NCI-H2196 treated with DMSO at 0.1 percent for 48 hours (cell line): Measurements from ENCODE around the gene VWA1.
"Not testable (repeated sequence)": the region's sequence is repeated elsewhere in the genome, so short reads cannot be mapped to it uniquely, and the experiment has no call there.

Experiments
- DNase-seq: peaks from one replicate; lab custom pipeline; 2025; ENCODE audit not compliant: unreplicated experiment; lab: John Stamatoyannopoulos, UW

Gene VWA1

DNA sequence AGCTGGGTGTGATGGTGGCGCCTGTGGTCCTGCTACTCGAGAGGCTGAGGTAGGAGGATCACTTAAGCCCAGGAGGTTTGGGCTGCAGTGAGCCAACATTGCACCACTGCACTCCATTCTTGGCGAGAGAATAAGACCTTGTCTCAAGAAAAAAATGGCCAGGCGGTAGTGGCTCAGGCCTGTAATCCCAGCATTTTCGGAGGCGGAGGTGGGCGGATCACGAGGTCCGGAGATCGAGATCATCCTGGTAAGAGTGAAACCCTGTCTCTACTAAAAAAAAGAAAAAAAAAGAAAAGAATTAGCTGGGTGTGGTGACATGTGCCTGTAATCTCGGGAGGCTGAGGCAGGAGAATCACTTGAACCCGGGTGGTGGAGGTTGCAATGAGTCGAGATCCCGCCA lies 47.4 kb downstream of the VWA1 start:
- no peak for DNase-seq

DNA sequence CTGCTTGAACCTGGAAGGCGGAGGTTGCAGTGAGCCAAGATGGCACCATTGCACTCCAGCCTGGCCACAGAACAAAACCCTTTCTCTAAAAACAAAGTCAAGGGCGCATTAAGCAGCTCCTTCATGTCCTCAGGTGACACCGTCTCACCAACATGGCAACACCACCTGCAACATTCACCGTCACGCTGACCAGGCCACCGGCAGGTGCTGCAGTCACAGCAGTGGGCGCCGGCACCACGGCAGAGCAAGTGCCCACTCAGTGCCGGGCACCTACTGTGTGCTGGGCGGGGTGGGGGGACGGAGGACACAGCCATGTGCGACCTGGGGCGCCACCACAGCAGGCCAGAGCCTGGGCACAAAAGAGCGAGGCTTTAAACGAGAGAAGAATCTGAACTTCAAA lies 48.2 kb downstream of the VWA1 start:
- DNase-seq: no peak

DNA sequence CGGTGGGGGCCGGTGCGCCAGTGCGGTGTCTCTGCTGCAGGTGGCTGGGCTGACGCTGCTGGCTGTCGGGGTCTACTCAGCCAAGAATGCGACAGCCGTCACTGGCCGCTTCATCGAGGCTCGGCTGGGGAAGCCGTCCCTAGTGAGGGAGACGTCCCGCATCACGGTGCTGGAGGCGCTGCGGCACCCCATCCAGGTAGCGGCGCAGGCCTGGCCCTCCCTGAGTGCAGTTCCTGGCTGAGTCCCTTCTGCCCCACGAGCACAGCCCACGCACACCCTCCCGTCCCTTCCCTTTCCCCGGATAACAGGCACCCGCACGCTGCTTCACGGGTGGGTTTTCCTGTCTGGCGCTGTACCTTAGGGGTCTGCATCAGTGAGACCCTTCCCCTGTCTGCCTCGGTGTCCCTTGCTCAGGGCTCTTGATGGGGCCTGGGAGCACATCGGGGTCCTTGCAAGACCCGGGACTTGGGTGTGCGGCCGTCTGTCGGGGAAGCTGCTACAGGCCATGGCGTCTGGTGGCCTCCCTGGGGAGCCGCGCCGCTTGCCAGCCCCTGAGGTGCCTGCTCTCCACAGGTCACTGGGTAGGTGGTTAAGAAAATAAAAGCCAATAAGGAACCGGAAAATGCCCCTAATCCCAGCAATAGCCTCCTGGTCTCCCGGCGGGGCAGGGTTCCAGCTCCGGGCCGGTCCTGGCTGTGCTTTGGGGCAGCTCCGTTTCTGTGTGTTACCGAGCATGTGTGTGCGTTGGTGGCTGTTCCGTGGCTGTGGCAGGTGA lies 49.7 kb downstream of the VWA1 start:
- not testable (repeated sequence) for DNase-seq

DNA sequence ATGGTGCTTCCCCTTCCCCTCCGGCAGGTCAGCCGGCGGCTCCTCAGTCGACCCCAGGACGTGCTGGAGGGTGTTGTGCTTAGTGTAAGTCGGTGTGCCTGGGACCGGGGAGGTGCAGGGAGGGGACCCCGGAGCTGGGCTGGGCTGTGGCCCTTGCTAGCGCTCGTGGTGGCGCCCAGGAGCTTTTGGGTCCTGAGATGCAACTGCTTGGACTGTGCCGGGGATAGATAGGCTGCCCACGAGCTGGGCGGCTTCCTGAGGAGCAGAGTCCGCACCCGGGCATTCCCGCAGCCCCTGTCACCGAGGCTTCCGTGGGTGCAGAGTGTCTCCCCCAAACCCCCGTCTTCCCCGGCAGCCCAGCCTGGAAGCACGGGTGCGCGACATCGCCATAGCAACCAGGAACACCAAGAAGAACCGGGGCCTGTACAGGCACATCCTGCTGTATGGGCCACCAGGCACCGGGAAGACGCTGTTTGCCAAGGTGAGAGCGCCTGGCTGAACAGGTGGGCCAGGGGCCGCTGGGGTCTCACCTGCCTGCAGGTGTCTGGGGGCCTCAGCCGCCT lies 50.3 kb downstream of the VWA1 start:
- not testable (repeated sequence) for DNase-seq

DNA sequence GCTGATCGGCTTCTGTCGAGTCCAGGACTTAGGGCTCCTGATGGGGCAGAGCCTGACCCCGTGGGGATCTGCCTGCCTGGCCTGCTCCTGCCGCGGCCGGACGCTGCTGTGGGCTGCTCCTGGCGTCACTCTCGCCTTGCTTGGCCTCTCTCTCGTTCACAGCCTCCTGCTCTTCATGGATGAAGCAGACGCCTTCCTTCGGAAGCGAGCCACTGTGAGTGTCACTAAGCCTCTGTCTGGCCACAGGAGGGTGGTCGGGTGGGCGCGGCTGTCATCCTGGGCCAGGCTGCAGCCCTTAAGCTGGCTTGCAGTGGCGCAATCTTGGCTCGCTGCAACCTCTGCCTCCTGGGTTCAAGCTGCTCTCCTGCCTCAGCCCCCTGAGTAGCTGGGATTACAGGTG lies 52.2 kb downstream of the VWA1 start:
- DNase-seq: no peak

DNA sequence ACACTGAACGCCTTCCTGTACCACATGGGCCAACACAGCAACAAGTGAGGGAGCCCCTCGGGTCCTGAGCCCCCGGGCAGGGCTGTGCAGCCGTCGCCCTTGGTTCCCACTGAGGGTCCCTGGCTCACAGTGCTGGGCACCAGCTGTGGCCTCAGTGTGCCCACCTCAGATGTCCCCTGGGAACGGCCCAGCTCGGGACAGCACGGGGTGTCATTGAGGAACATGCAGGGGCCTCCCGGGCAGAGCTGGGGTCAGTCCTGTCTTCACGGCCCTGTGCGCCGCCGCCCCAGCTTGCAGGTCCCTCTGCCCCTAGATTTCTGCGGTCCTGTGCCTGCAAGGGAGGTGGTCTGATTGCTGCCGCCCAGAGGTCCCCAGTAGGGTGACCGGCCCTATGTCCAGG lies 53.7 kb downstream of the VWA1 start:
- no peak for DNase-seq

DNA sequence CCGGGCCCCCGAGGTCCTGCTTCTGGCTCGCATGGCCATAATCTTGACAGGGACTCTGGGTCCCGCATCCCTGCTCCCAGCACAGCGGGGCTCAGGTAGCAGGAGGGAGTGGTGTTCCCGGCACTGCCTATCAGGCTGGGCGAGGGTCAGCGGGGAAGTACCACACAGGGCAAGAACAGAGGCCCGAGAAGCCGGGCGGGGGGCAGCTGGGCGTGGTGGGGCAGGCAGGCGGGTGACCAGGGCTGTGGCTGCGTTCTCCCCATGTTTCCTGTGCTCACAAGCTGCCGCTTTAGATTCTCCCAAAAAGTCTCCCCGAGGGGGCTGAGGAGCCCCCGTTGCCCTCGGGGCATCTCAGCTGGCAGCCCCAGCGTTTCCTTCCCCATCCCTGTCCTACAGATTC lies 54.4 kb downstream of the VWA1 start:
- no peak for DNase-seq

DNA sequence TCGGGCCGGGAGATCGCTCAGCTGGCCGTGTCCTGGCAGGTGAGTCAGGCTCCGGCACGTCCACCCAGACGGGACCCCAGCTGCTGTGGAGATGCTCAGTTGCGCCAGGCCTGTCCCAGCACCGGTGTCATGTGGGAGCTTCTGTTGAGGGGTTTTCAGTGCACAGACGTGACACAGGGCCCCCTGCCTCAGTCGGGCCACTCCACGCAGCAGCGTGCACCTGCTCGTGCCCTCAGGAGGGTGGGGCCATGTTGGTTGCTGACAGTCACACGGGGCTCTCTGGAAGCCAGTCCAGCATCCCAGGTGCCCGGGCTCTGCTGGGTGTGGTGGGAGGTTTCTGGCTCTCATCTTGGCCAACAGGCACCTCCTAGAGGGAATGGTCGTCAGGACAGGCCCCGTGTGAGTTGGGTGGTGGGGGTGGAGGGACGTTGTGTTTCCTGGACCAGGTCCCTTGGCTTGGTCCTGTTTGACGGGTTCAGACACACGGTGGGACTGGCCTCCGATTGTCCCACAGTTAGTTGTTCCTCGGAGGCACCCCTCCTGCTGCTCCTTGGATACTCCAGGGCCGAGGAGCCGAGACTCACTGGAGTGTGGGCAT lies 55.2 kb downstream of the VWA1 start:
- DNase-seq: no peak

DNA sequence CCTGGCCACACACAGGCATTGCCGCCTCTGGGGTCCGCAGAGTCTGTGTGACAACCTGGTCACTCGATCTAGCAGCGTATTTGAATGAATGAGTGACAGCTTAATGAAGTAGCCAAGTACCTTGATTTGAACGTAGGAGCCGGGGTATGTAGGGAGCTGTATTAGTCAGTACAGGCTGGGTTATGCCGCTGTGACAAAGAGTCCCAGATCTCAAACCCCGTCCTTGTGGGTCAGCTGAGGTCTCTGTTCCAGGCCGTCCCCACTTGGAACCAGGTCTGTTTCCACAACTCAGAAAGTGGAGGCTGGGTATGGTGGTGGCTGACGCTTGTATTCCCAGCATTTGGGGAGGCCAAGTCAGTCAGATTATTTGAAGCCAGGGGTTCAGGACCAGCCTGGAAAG lies 56.1 kb downstream of the VWA1 start:
- no peak for DNase-seq
